ENCODE results near the gene TCEA3.

GRCh38 chr1:23436520-23437354, 12.2 kb upstream of the TCEA3 start:
- TF ChIP-seq CTCF (IDR thresholded peaks at IDR 0.05; ENCODE audit: low read length): no peak
- no peak for TF ChIP-seq EZH2phosphoT487 (IDR thresholded peaks at IDR 0.05; ENCODE audit: low read length)
- TF ChIP-seq EZH2 (optimal IDR thresholded peaks at IDR 0.05; ENCODE audit: low read depth, low read length): no peak
